Activated CD8-positive, alpha-beta memory T cell treated with anti-CD3 and anti-CD28 coated beads, Interleukin-2, amount 50 U/mL, for 4 hours (primary cell): ENCODE measurements around the gene ATRIP.

Source experiments
- DNase-seq: peaks from one replicate; pipeline ENCODE4 v3.0.0-alpha.2; 2020

Gene ATRIP

DNA sequence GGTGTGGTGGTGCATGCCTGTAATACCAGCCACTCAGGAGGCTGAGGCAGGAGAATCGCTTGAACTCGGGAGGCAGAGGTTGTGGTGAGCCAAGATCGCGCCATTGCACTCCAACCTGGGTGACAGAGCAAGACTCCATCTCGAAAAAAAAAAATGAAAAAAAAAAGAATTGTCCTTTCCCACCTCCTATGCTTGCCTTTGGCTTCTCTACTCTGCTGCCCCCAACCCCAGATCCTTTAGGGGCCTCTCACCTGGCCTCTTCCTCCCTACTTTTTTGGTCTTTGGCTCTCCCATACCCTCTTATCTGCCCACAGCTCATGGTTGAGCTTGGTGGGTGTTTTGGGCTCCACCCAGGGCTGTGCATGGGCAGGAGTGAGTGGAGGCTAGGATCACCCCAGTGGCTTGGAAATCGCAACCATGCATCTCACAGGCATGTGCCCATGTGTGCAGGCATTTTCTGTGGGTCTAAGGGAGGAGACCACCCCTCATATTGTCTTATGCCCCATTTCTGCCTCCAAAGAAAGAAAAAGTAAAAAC lies 59.5 kb downstream of the ATRIP start:
- DNase-seq: no peak

DNA sequence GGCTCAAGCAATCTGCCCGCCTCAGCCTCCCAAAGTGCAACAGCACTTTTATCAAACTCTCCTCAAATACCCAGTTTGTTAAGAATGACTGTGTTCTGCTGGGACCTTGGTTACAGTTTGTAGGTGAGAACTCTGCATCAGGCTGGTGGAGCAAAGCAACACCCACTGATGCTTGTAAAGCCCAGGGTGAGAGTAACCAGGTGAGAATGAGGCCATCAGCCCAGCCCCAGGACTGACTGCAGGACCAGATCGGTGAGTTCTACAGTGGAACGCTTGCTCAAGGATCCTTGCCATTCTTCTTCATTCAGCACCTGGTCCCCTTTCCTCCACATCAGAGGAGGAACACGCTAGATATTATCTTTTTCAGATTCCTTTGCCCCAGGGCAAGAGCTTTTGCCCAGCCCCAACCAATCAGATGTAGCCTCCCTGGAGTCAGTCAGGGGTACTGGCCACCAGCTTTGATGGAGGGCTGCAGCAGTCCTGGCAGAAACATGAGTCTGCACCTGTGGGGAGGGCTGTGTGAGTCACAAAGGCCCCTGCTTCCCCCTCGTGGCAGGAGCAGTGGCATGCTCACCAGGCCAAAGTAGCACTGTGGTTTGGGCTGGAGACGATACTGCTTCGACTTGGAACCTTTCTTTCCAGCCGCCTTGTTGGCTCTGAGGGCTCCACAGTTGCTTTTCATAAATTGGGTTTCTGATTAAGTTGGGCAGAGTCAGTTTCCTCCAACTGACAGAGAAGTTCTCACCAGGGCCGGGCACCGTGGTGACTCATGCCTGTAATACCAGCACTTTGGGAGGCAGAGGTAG lies 60.9 kb downstream of the ATRIP start:
- peak; percentile 75 for DNase-seq

DNA sequence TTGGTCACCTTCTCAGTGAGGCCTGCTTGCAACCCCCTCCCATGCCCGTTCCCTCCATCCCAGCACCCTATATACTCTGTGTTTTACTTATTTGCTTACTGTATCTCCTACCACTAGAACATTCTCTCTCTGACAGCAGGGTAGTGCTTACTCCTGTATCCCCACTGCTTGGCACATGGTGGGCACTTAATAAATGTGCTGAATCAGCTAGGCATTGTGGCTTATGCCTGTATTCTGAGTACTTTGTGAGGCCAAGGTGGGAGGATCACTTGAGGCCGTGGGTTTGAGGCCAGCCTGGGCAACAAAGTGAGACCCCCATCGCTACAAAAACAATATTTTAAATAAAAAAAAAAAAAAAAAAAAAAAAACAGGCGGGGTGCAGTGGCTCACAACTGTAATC lies 65.0 kb downstream of the ATRIP start:
- no peak for DNase-seq

DNA sequence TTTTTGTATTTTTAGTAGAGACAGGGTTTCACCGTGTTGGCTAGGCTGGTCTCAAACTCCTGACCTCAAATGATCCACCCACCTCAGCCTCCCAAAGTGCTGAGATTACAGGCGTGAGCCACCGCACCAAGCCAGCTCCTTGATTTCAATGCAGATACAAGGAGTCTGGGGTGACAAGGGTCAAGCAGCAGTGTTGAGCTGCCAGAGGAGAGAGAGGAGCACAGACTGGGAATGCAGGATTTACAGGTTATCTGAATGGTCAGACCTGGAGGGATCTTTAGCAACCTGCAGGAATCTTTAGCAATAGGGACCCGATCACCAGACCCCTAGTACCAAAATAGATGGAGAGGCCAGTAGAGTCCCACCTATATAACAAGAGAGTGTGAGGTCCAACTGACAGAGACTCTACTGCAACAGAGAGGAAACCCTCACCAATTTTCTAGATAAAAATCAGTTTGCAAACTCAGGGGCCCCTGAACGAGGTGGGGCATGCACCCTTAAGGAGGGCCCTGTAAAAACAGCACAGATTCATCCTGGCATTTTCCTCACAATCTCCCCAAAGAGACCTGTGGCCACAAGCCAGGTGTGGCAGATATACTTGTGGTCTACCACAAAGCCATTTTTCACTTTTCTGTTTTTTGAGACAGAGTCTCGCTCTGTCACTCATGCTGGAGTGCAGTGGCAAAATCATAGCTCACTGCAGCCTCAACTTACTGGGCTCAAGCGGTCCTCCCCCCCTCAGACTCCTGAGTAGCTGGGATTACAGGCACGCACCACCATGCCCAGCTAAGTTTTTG lies 68.1 kb downstream of the ATRIP start:
- DNase-seq: no peak
